Breast epithelium (tissue), 4 donors: ENCODE measurements around the gene AHRR. TPM values are rescaled to one million over a fixed set of nuclear protein-coding genes. Genes with fewer than 3 reads are reported as not detected.

Source experiments
- DNase-seq, 2 donors: peaks; one replicate each; pipeline ENCODE4 v3.0.0-alpha.2; 2019; ENCODE audit warnings: low spot score in 2 of 2
- H3K27ac ChIP-seq, 2 donors: fragments of 200-600 bp; sonication (generic) in 1 of 2; one replicate each; pipeline ENCODE4 v1.5.1; 2016 to 2019; ENCODE audit warnings: mild to moderate bottlenecking in 1 of 2
- H3K27me3 ChIP-seq, 2 donors: fragments of 200-600 bp; sonication (generic) in 1 of 2; one replicate each; pipeline versions ENCODE4 v1.5.1 to v1.6.0; 2017 to 2019; ENCODE audit warnings: control low read depth in 1 of 2, mild to moderate bottlenecking in 1 of 2
- H3K36me3 ChIP-seq: fragments of 200-600 bp; one replicate; pipeline ENCODE4 v1.5.1; 2019
- H3K4me1 ChIP-seq, 2 donors: fragments of 200-600 bp; sonication (generic); one replicate each; pipeline ENCODE4 v1.5.1; 2016 to 2019; ENCODE audit warnings: control low read depth in 1 of 2
- H3K4me3 ChIP-seq, 3 donors: fragments of 200-600 bp; sonication (generic); 1 replicate in 2 of 3; 2 replicates in 1 of 3; pipeline ENCODE4 v1.5.1; 2016 to 2019; ENCODE audit warnings: mild to moderate bottlenecking in 3 of 3, moderate library complexity in 2 of 3
- H3K9me3 ChIP-seq, 2 donors: fragments of 200-600 bp; sonication (generic) in 1 of 2; one replicate each; pipeline ENCODE4 v1.5.1; 2016 to 2019; ENCODE audit warnings: control low read depth in 1 of 2
- CTCF ChIP-seq, 3 donors: fragments of 450-650 bp; IDR thresholded peaks; one replicate each; pipeline ENCODE4 v1.5.1; 2016 to 2017; ENCODE audit warnings: antibody characterized with exemption in 3 of 3, mild to moderate bottlenecking in 3 of 3, moderate library complexity in 3 of 3
- POLR2A ChIP-seq: fragments of 450-650 bp; IDR thresholded peaks from one replicate; pipeline ENCODE4 v1.6.1; 2016; ENCODE audit warnings: antibody characterized with exemption, mild to moderate bottlenecking, moderate library complexity
- POLR2AphosphoS5 ChIP-seq, 3 donors: sonication (generic); formaldehyde crosslinking; IDR thresholded peaks; one replicate each; pipeline ENCODE4 v1.6.1; 2017; ENCODE audit warnings: antibody characterized with exemption in 3 of 3
- intact Hi-C: fragments of 100-400 bp; cut with DNase I; formaldehyde crosslinking; loops from one replicate; pipeline ENCODE4 v1.15.1; 2023; ENCODE audit warnings: low total_unique reads
- total RNA-seq, 3 donors: library from RNA; depleted of rRNA; stranded (reverse); fragments of >200 nt; gene quantifications; one replicate each; pipeline ENCODE4 v1.1.0, GENCODE V29; 2016

The AHRR gene
- total RNA-seq, 3 donors from 2014 or later, result 0.88 to 0.98 TPM; not detected in 1

GRCh38 chr5:456351-457194, 135.1 kb downstream of the AHRR start:
- Histone ChIP-seq H3K36me3 (no peaks in the 10 kb centered on the region), H3K27ac (no peak overlapping the region), H3K27me3 (no peaks in the 10 kb centered on the region), H3K4me1 (no peaks in the 10 kb centered on the region), H3K9me3 (peaks cover 11% of the 10 kb centered on the region in 2 donors), H3K4me3 (no peak overlapping the region)
- intact Hi-C loops, result no loop called here
- DNase-seq, result peak in 1 of 2 donors; percentile 25
- TF ChIP-seq CTCF (IDR thresholded peaks at IDR 0.05), result no peak
- no peak for TF ChIP-seq POLR2A
- no peak for TF ChIP-seq POLR2AphosphoS5 (IDR thresholded peaks at IDR 0.05)

GRCh38 chr5:457195-457961, 135.9 kb downstream of the AHRR start:
- Histone ChIP-seq H3K27ac (no peak overlapping the region), H3K9me3 (peaks cover 2 to 4% of the 10 kb centered on the region in 2 donors), H3K36me3 (no peaks in the 10 kb centered on the region), H3K4me1 (no peaks in the 10 kb centered on the region), H3K4me3 (no peak overlapping the region), H3K27me3 (no peaks in the 10 kb centered on the region)
- intact Hi-C loops, result no loop called here
- TF ChIP-seq POLR2AphosphoS5 (IDR thresholded peaks at IDR 0.05) (no peak), CTCF (IDR thresholded peaks at IDR 0.05) (no peak), POLR2A (no peak)
- DNase-seq, result peak in 1 of 2 donors; percentile 45

- no peaks in the 10 kb centered on the region for H3K9me3 ChIP-seq
- TF ChIP-seq POLR2A, result no peak
- no peak for TF ChIP-seq POLR2AphosphoS5 (IDR thresholded peaks at IDR 0.05)
- TF ChIP-seq CTCF (IDR thresholded peaks at IDR 0.05), result no peak
- DNase-seq, result peak; percentile 49 to 51
- no peaks in the 10 kb centered on the region for H3K36me3 ChIP-seq
- intact Hi-C loops, result no loop called here
- no peak overlapping the region for H3K4me3 ChIP-seq
- H3K27me3 ChIP-seq, result no peaks in the 10 kb centered on the region
- peak overlapping the region; percentile 68 to 69 for H3K27ac ChIP-seq
- no peaks in the 10 kb centered on the region for H3K4me1 ChIP-seq
Observed at GRCh38 chr5:458547-459353, 137.2 kb downstream of the AHRR start.

- DNase-seq, result peak in 1 of 2 donors; percentile 48
- TF ChIP-seq POLR2A (no peak), POLR2AphosphoS5 (IDR thresholded peaks at IDR 0.05) (no peak), CTCF (IDR thresholded peaks at IDR 0.05) (no peak)
- no peak overlapping the region for H3K27ac ChIP-seq
- intact Hi-C loops, result no loop called here
- H3K4me1 ChIP-seq, result no peaks in the 10 kb centered on the region
- no peaks in the 10 kb centered on the region for H3K27me3 ChIP-seq
- H3K9me3 ChIP-seq, result no peaks in the 10 kb centered on the region
- H3K36me3 ChIP-seq, result no peaks in the 10 kb centered on the region
- H3K4me3 ChIP-seq, result no peak overlapping the region
Observed at GRCh38 chr5:459562-460272, 138.2 kb downstream of the AHRR start.
